ENCODE data around the gene PRRG2. TPM values are rescaled to one million over a fixed set of nuclear protein-coding genes. Genes with fewer than 3 reads are reported as not detected.

The PRRG2 gene
- polyA plus RNA-seq, 1 of the 3 experiments (the other 2 are of a cell fraction) = 0.44 TPM

- Histone ChIP-seq H3K27me3 (ENCODE audit: insufficient read depth) (no peaks in the 10 kb centered on the region), H3F3A (replicated peaks; ENCODE audit: insufficient read depth) (peaks cover 10% of the 10 kb centered on the region), H3K79me2 (ENCODE audit: insufficient read depth) (peaks cover 54% of the 10 kb centered on the region), H3K36me3 (replicated peaks in 1 of 2; ENCODE audit: control insufficient read depth in 1 of 2, insufficient read depth in 2 of 2, low read length in 1 of 2) (peaks cover 6 to 7% of the 10 kb centered on the region in 2 experiments), H2AFZ (ENCODE audit: low read depth) (no peak within 1 kb of the TSS), H3K9me2 (no peaks in the 10 kb centered on the region), H4K20me1 (ENCODE audit: insufficient read depth) (peaks cover 11% of the 10 kb centered on the region), H3K4me3 (ENCODE audit: low read depth in 2 of 2, low read length in 1 of 2) (peak within 1 kb of the TSS; percentile 64 to 87), H3K9me3 (no peaks in the 10 kb centered on the region), H3K4me1 (ENCODE audit: control insufficient read depth in 1 of 2, insufficient read depth in 2 of 2, low read depth in 1 of 2, low read length in 1 of 2) (peaks cover 14 to 32% of the 10 kb centered on the region in 2 experiments), H3K9ac (peak within 1 kb of the TSS; percentile 97), H3K4me2 (peak within 1 kb of the TSS; percentile 97), H3K27ac (ENCODE audit: low read depth in 2 of 2, low read length in 1 of 2) (peak within 1 kb of the TSS; percentile 99 to 100)
- DNase-seq = peak; percentile 95
- CTCF ChIA-PET = interaction anchor here (0.8 to 5.2 kb wide), 4 partner anchors 32 to 70 kb away, joined by 3 to 31 read pairs (median 6); partner anchors contain the start of gene PRMT1
- WGBS (ENCODE audit: low lambda C conversion rate) = under 1% methylated on average over 46 of the region's 51 CpGs
- POLR2A ChIA-PET = interaction anchor here (0.6 to 1.3 kb wide), 10 partner anchors 8 to 210 kb away, joined by 3 to 5 read pairs (median 3); partner anchors contain the start of genes BCL2L12, CPT1C, IRF3 and NOSIP
- peak; percentile 57; the same call in 1 of the 2 replicates for TF ChIP-seq TCF12 (IDR thresholded peaks at IDR 0.05)
- peak; percentile 73; the same call in 1 of the 2 replicates for TF ChIP-seq RXRA (IDR thresholded peaks at IDR 0.05; ENCODE audit: borderline replicate concordance, low read depth)
- peak; percentile 78 for TF ChIP-seq ELF1 (IDR thresholded peaks at IDR 0.05)
- TF ChIP-seq IRF3 (IDR thresholded peaks at IDR 0.05; ENCODE audit: low read depth, low read length) = no peak
- no peak for TF ChIP-seq USF1 (IDR thresholded peaks at IDR 0.05; ENCODE audit: borderline replicate concordance, low read depth)
- TF ChIP-seq SMC3 (IDR thresholded peaks at IDR 0.05; ENCODE audit: low read depth, low read length) = no peak
- peak; percentile 76 for TF ChIP-seq NFIC (IDR thresholded peaks at IDR 0.05; ENCODE audit: borderline replicate concordance)
- TF ChIP-seq FOXJ3 (CRISPR knock-in tag; IDR thresholded peaks at IDR 0.05) = no peak
- TF ChIP-seq GATA2 (CRISPR knock-in tag; IDR thresholded peaks at IDR 0.05) = no peak
- peak; percentile 59; the same call in 1 of the 2 replicates for TF ChIP-seq POLR2AphosphoS5 (IDR thresholded peaks at IDR 0.05; ENCODE audit: low read depth, low read length)
- TF ChIP-seq EP300 (IDR thresholded peaks at IDR 0.05; ENCODE audit: borderline replicate concordance in 1 of 2, low read depth in 1 of 2, low read length in 1 of 2) = peak in 1 of 2 experiments; percentile 71; a peak in 1 of 4 replicates
- TF ChIP-seq REST (IDR thresholded peaks at IDR 0.05; ENCODE audit: low read depth, low read length) = peak; percentile 64; the same call in 1 of the 2 replicates
- TF ChIP-seq JUND (IDR thresholded peaks at IDR 0.05) = peak; percentile 88
- TF ChIP-seq RCOR1 (IDR thresholded peaks at IDR 0.05; ENCODE audit: low read length) = peak; percentile 8; the same call in 1 of the 2 replicates
- TF ChIP-seq PBX3 (IDR thresholded peaks at IDR 0.05) = no peak; the same call in 1 of the 2 replicates
- no peak; the same call in 1 of the 2 replicates for TF ChIP-seq YY1 (IDR thresholded peaks at IDR 0.05; ENCODE audit: low read depth)
- peak; percentile 90 for TF ChIP-seq FOSL2 (IDR thresholded peaks at IDR 0.05; ENCODE audit: borderline replicate concordance, low read depth)
- TF ChIP-seq TAF1 (IDR thresholded peaks at IDR 0.05; ENCODE audit: borderline replicate concordance, low read depth, low read length) = peak; percentile 73
- TF ChIP-seq NRF1 (IDR thresholded peaks at IDR 0.05; ENCODE audit: low read depth, low read length) = no peak; the same call in 1 of the 2 replicates
- TF ChIP-seq MAX (IDR thresholded peaks at IDR 0.05; ENCODE audit: low read depth) = peak; percentile 5
- TF ChIP-seq USF2 (IDR thresholded peaks at IDR 0.05; ENCODE audit: borderline replicate concordance, low read depth, low read length) = no peak
- TF ChIP-seq EZH2phosphoT487 (IDR thresholded peaks at IDR 0.05; ENCODE audit: borderline replicate concordance, low read depth) = no peak
- TF ChIP-seq SIN3A (IDR thresholded peaks at IDR 0.05; ENCODE audit: borderline replicate concordance, low read depth, low read length) = peak; percentile 82; the same call in 1 of the 2 replicates
- TF ChIP-seq TEAD4 (IDR thresholded peaks at IDR 0.05; ENCODE audit: borderline replicate concordance, insufficient read depth) = peak; percentile 77; the same call in 1 of the 2 replicates
- peak; percentile 75 for TF ChIP-seq GABPA (IDR thresholded peaks at IDR 0.05; ENCODE audit: low read depth)
Observed at GRCh38 chr19:49640113-49640898, 59.2 kb downstream of the PRRG2 start, which contains the start of gene RRAS. Gene RRAS, minus strand, starts transcription at chr19:49640143. Its CDS starts 45 bp downstream, at chr19:49640098.

Measured in SK-N-SH (cell line).